Gastroesophageal sphincter (tissue), 3 donors: ENCODE results near the gene FAM124A.

ENCODE experiments used
- POLR2A ChIP-seq, 2 donors: fragments of 450-650 bp; IDR thresholded peaks; one replicate each; pipeline ENCODE4 v1.6.1; 2017; ENCODE audit warnings: antibody characterized with exemption in 2 of 2, mild to moderate bottlenecking in 2 of 2, moderate library complexity in 1 of 2
- POLR2AphosphoS5 ChIP-seq: sonication (generic); formaldehyde crosslinking; IDR thresholded peaks from one replicate; pipeline ENCODE4 v1.6.1; 2017; ENCODE audit warnings: antibody characterized with exemption
- TF ChIP-seq, protein P1 (sequence below), 4 experiments: fragments of 200-600 bp in 2 of 4; fragments of 450-650 bp in 2 of 4; sonication (generic) in 1 of 4; IDR thresholded peaks; one replicate each; pipeline ENCODE4 v1.5.1; 2017 to 2019; ENCODE audit warnings: antibody characterized with exemption in 4 of 4, mild to moderate bottlenecking in 2 of 4, moderate library complexity in 2 of 4

DNA sequence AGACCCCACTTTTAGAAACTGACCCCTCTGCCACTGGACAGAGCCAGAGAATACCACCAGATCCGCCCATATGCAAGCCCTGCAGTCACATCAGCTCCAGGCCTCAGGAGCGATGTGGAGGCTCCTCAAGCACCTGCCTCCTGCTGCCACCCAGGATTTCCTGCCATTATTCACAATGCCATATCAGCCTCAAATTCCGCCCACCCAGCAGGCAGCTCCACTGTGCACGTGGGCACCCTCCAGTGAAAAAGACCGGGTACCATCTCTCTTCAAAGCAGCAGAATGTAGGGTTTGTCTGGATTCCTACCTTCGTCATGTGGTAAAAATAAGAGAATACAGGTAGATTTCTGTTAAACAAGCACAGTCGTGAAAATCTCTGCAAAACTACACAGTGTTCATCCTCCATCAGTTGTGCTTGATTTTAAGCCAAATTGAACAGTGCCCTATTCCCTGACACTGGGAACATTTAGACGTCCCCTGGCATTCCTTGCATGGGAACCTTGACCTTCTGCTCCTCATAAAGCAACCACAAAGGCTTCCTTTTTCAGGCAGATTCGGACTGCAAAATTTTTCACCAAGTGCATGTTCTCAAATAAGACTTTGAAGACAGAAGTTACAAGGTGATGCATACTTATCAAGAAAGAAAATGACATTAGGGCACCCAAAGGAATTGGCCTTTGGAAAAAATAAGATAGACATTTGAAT lies 56.4 kb downstream of the FAM124A start:
- TF ChIP-seq, protein P1, sequence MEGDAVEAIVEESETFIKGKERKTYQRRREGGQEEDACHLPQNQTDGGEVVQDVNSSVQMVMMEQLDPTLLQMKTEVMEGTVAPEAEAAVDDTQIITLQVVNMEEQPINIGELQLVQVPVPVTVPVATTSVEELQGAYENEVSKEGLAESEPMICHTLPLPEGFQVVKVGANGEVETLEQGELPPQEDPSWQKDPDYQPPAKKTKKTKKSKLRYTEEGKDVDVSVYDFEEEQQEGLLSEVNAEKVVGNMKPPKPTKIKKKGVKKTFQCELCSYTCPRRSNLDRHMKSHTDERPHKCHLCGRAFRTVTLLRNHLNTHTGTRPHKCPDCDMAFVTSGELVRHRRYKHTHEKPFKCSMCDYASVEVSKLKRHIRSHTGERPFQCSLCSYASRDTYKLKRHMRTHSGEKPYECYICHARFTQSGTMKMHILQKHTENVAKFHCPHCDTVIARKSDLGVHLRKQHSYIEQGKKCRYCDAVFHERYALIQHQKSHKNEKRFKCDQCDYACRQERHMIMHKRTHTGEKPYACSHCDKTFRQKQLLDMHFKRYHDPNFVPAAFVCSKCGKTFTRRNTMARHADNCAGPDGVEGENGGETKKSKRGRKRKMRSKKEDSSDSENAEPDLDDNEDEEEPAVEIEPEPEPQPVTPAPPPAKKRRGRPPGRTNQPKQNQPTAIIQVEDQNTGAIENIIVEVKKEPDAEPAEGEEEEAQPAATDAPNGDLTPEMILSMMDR (IDR thresholded peaks at IDR 0.05) = no peak
- TF ChIP-seq POLR2A (IDR thresholded peaks at IDR 0.05) (no peak), POLR2AphosphoS5 (no peak)
